GM18498 (cell line): Measurements from ENCODE around the gene CWC27.
A peak's percentile ranks its signal among the peaks of the same experiment; 100 is the strongest.

Experiments
- ATAC-seq: cut with Tn5 transposase; IDR thresholded peaks from one replicate; pipeline ENCODE4 v1.9.1; 2021; ENCODE audit warnings: mild to moderate bottlenecking, moderate library complexity; ENCODE audit not compliant: unreplicated experiment

The CWC27 gene

DNA sequence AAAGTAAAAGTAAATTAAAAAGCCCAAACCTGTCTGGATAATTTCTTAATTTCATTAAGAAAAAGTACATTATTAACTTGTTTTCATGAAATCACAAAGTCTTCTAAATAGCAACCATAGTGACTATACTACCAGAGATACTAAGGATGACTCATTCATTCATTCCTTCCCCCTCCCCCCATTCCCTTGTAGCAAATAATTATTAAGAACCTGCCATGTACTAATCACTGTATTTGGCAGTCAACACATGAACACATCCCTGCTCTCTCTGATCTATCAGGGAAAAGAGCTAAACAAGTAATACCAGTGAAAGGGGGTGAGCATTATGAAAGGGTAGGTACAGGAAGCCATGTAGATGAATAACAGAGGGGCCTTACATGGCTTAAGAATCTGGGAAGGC is 203.9 kb downstream of the CWC27 start:
- no peak for ATAC-seq

- ATAC-seq: no peak
Measured at GRCh38 chr5:64973215-64973614, 204.5 kb downstream of the CWC27 start.

DNA sequence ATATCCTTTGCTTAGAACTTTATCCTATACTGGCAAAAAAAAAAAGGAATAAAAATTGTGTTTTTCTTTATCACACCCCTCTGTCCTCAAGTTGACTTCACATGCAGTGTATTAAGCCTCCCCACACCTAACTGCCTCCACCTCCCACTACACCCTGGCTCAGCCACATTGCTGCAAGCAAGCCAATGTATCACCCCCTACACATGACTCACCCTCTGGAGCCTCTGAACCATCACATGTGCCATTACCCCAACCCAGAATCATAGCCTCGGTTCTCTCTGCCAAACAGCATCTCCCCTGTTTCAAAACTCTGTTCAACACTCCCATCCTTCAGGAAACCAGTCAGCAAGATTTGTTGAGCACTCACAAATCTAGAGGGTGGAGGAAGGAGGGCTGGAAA is 209.0 kb downstream of the CWC27 start:
- ATAC-seq: no peak

DNA sequence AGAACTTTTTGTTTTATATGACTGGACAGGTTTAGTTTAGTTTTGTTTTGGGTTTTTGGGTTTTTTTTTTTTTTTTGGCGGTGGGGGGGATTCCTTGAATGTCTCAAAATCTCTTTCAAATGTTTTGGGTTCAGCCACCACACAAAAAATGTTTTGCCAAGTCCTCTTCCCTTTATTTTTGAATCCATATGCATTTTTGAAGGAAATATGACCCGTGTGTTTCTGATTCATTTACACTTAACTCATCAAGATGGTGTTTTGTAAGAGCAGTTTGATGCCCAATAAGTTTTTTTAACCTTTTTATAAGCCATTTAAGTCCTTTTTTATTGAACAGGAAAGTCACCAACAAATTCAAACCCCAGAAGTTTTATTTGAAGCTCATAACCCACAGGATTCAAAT is 209.8 kb downstream of the CWC27 start:
- no peak for ATAC-seq

DNA sequence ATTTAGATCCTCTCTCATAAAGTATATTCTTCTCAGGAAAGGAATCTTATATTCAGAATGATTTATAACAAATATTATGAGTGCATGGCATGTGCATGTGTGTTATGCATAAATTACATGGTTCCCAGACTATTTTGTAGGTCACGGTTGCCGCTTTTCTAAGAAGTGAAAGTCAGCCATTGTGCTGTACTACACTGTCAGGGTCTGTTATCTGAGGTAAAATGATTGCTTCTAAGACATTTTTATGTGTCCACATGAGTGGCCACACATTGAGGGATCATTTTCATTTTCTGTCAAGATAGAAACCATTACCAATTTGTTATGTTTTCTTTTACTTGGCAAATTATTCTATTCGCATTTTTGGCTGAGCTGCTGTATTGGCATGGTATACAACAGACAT is 210.8 kb downstream of the CWC27 start:
- ATAC-seq: no peak

DNA sequence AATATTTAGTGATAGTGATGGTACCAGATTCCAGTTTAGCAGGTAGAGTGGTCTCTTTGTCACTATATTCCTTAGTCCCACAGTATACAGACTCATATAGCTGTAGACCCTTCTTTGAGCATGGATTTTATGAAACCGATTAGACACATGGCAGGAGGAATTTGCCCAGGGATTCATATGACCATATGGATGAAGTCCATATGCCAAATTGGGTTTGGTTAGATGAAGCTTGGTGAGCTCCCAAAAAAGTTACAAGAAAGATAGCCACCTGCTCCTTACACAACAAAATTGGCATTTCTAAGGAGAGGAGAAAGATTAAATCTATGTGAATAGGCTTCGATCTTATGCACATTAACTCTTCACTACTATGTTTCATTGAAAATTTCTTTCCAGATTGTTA is 211.4 kb downstream of the CWC27 start:
- ATAC-seq: no peak

GRCh38 chr5:64987768-64988167 is 219.0 kb downstream of the CWC27 start:
- no peak for ATAC-seq

DNA sequence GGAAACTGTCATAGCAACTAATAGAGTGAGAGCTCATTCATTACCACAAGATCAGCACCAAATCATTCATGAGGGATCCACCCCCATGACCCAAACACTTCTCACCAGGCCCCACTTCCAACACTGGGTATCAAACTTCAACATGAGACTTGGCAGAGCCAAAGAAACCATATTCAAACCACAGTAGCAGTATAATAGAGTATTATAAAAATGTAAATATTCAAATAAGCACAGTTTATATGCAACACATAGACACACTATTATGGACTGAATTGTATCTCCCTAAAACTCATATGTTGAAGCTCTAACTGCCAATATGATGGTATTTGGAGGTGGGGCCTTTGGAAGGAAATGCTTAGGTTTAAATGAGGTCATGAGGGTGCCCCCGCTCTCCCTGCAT is 240.5 kb downstream of the CWC27 start:
- no peak for ATAC-seq

- no peak for ATAC-seq
Measured at GRCh38 chr5:65010841-65011240, 242.1 kb downstream of the CWC27 start.

DNA sequence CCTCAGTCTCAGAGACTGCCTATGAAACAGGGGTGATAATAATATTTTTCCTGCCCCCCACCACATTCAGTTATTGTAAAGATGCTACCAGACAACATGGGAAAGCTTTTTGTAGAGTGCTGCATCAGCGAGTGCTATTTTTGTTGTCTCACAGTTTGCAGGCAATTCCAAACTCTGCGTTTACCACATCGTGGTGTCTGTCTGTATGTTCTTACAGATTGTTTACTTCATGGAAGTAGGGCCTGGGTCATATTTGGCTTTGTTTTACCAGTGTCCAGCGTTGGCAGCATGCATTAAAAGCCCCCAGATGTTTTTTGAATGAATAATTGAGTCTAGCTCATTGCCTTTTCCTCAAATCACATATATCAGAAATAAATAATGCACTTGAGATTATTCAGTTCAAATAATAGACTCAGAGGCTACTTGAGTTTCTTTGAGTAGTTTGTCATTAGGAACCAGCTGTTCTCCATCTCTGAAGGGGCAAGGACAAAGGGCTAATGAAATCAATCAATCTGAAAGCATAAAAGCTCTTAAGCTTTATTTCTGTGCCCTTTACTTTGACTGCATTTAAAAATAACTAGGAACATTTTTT is 243.7 kb downstream of the CWC27 start:
- no peak for ATAC-seq

DNA sequence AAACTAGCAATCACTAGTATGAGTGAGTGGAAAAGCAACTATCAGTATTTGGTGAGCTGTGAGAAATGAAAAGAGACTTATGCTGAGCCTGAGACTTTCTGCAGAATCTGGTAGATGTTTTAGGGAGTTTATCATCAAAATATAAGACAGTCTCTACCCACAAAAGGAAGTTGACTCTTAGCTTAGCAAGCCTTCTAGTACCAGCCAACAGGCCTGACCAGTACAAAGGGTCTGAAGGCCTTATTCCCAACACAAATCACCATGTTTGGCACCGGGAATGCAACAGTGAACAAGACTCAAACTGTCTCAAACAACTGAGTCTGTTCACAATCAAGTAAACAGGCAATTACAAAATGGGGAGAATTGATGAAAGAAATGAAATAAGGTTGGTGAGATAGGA is 244.4 kb downstream of the CWC27 start:
- ATAC-seq: no peak

DNA sequence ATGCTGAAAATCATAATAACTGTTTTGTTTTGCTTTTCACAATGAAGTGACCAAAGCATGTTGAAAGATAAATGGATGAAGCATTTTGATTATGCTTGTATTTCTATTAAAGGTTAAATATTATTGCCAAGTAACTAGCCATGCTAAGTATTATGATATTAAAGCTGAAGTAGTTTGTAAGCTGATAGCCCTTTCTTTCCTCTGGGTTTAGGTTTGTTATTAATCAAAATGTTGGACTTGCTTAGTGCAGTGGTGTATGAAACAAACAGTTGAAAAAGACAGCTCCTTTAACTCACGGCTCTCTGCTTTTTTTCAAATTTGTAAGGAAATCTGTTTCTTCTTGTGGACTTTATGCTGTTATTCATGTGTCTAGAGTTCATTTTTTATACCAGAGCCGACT is 246.0 kb downstream of the CWC27 start:
- no peak for ATAC-seq

GRCh38 chr5:65015767-65016166 is 247.0 kb downstream of the CWC27 start:
- no peak for ATAC-seq

DNA sequence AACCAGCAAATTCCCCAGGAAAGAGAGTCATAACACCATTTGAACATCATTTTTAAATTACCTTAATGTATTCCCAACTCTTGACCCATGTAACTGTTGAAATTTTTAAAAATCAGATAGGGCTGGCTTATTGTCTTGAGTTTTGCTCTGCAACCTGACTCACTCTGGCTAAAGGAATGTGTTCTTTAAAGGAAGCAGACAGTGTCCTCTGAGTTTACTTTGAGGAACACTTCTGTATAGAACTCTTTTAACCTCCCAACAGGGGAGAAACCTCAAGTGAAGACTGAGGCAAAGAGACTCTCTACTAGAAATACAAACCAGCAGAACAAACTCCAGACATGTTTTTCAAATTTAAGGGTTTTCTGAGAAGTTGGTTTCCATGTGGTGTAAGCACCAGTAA is 248.9 kb downstream of the CWC27 start:
- no peak for ATAC-seq

DNA sequence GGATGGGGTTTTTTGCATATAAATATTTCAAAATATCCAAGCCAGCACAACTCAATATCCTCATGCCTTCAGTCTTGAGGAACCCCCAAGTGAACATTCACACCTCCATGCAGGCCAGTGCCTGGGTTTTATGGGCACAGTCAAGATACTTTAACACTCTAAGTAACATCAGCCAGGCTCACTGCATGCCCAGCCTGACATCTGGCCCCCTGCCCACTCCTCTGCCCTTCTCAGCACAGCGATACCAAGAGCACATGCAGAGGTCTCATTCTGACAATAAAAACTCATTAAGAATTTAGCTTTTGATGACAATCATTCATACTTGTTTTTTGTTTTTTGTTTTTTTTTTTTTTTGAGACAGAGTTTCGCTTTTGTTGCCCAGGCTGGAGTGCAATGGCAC is 250.0 kb downstream of the CWC27 start:
- ATAC-seq: no peak

DNA sequence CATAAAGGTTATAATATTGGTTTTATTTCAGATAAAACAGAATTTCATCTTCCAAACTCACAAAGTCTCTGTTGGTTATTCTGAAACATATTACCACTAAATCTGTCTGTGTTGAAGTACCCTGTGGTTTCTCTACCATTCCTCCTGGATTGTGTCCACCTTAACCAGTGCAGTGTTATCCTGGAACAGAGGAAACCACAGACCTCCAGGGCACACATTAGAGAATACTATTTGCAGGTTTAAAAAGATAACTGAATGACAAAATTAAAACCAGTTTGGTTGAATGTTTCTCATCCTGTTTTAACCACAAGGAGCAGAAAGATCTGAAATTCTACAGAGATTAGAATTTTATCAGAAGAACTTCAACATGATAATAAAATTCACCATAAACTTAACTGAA is 251.8 kb downstream of the CWC27 start:
- ATAC-seq: no peak

- peak; percentile 56 for ATAC-seq
Measured at GRCh38 chr5:65021527-65022226, 252.9 kb downstream of the CWC27 start.

- no peak for ATAC-seq
Measured at GRCh38 chr5:65022932-65023331, 254.2 kb downstream of the CWC27 start.

GRCh38 chr5:65024681-65025080 is 256.0 kb downstream of the CWC27 start:
- ATAC-seq: no peak

- ATAC-seq: peak; percentile 57
Measured at GRCh38 chr5:65026816-65027548, 258.3 kb downstream of the CWC27 start.

DNA sequence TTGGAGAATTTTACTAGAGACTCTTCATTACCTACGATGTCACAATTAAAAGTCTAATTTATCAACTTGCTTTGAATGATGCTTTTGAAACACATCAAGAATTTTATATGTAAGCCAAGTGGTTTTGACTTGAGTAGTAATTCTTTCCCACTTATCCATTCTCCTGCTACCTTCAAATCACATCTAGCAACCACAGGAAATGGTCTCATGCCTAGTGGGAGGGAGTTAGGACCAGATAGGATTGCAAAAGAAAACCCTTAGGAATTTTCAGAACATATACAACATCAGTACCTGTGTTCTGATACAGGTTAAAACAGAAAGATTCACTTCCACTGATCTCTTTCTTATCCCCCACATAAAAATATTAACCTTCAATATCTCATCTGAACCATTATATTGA is 260.4 kb downstream of the CWC27 start:
- ATAC-seq: no peak

DNA sequence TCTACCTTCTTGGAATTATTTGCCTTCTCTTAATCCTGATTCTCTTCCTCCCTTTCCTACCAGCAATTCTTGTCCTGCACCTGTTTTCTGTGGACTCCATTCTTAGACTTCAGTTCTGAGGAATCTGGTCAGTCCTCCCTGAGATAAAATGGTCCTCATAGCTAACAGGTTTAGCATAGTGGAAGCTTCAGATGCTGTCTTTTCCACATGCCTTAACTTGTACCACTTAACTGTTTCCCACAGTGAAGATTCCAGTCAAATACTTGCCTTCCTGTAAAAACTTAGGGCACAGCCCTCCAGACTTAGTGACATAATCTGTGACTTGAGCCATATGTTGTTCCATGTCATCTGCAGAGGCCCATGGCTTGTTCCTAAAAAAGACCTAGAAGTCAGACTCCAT is 261.3 kb downstream of the CWC27 start:
- no peak for ATAC-seq
